GM12878 (cell line): ENCODE measurements around the gene ABCB8. TPM values are rescaled to one million over a fixed set of nuclear protein-coding genes. Genes with fewer than 3 reads are reported as not detected.

Experiments
- ASH2L ChIP-seq: fragments of 300-600, 200-600 bp; sonication (generic); IDR thresholded peaks from 2 replicates; pipeline ENCODE4 v1.6.1; 2017; ENCODE audit warnings: low read depth, mild to moderate bottlenecking, borderline replicate concordance
- BACH1 ChIP-seq: fragments of 450-650 bp; IDR thresholded peaks from 2 replicates; pipeline ENCODE4 v1.6.1; 2017; ENCODE audit warnings: mild to moderate bottlenecking, borderline replicate concordance
- CEBPZ ChIP-seq: fragments of 150-350 bp; IDR thresholded peaks from 2 replicates; pipeline ENCODE4 v1.6.1; 2016; ENCODE audit warnings: low read depth, low read length
- CHD1 ChIP-seq: IDR thresholded peaks from 2 replicates; pipeline ENCODE4 v1.6.1; 2012; ENCODE audit warnings: low read depth, low read length, improper control_type of control experiment
- CHD2 ChIP-seq: IDR thresholded peaks from 2 replicates; pipeline ENCODE4 v1.6.1; 2011; ENCODE audit warnings: low read depth, low read length, improper control_type of control experiment, borderline replicate concordance
- ESRRA ChIP-seq: IDR thresholded peaks from 2 replicates; pipeline ENCODE4 v1.6.1; 2012; ENCODE audit warnings: mild to moderate bottlenecking, low read length, improper control_type of control experiment
- GABPA ChIP-seq: IDR thresholded peaks from 2 replicates; pipeline ENCODE4 v1.6.1; 2014; ENCODE audit warnings: antibody characterized with exemption, low read depth, mild to moderate bottlenecking, inconsistent platforms
- HCFC1 ChIP-seq: fragments of 150-350 bp; IDR thresholded peaks from 2 replicates; pipeline ENCODE4 v1.6.1; 2014; ENCODE audit warnings: low read length
- IRF4 ChIP-seq: IDR thresholded peaks from 2 replicates; pipeline ENCODE4 v1.6.1; 2011; ENCODE audit warnings: low read depth, low read length
- JUND ChIP-seq: IDR thresholded peaks from 2 replicates; pipeline ENCODE4 v1.6.1; 2012; ENCODE audit warnings: low read depth, mild to moderate bottlenecking, low read length, improper control_type of control experiment, moderate library complexity
- MAX ChIP-seq: IDR thresholded peaks from 2 replicates; pipeline ENCODE4 v1.6.1; 2012; ENCODE audit warnings: low read depth, low read length, improper control_type of control experiment
- MEF2B ChIP-seq: fragments of 450-650 bp; IDR thresholded peaks from 2 replicates; pipeline ENCODE4 v1.6.1; 2018; ENCODE audit warnings: mild to moderate bottlenecking, moderate library complexity; ENCODE audit not compliant: partially characterized antibody, poor library complexity, severe bottlenecking
- MYC ChIP-seq: IDR thresholded peaks from 2 replicates; pipeline ENCODE4 v1.6.1; 2011; ENCODE audit warnings: mild to moderate bottlenecking, low read length, moderate library complexity, inconsistent platforms; ENCODE audit not compliant: insufficient read depth, insufficient replicate concordance, insufficient read length, severe bottlenecking
- NFYA ChIP-seq: IDR thresholded peaks from 2 replicates; pipeline ENCODE4 v1.6.1; 2011; ENCODE audit warnings: low read depth, mild to moderate bottlenecking, low read length, improper control_type of control experiment, borderline replicate concordance
- PML ChIP-seq: IDR thresholded peaks from 2 replicates; pipeline ENCODE4 v1.6.1; 2012; ENCODE audit warnings: low read length, inconsistent platforms
- RB1 ChIP-seq: fragments of 450-650 bp; formaldehyde crosslinking; IDR thresholded peaks from 2 replicates; pipeline ENCODE4 v1.6.1; 2017; ENCODE audit warnings: mild to moderate bottlenecking, borderline replicate concordance
- TARDBP ChIP-seq: IDR thresholded peaks from 2 replicates; pipeline ENCODE4 v1.6.1; 2016; ENCODE audit warnings: borderline replicate concordance
- ZBTB33 ChIP-seq: fragments of 450-650 bp; IDR thresholded peaks from 2 replicates; pipeline ENCODE4 v1.6.1; 2017; ENCODE audit warnings: mild to moderate bottlenecking
- ZBTB40 ChIP-seq: fragments of 450-650 bp; IDR thresholded peaks from 2 replicates; pipeline ENCODE4 v1.6.1; 2016; ENCODE audit warnings: mild to moderate bottlenecking, moderate library complexity, borderline replicate concordance
- polyA plus RNA-seq, 11 experiments: library from polyadenylated mRNA; depleted of rRNA in 4 of 11; unstranded in 6 of 11; stranded (reverse) in 5 of 11; fragments of >200 nt; fragmentation: Nextera tagmentation in 4 of 11; fragmentation: Illumina TruSeq in 1 of 11; extraction: Ambion mirVana in 4 of 11; extraction: Trizol in 1 of 11; gene quantifications; 1 replicate in 1 of 11; 2 replicates in 10 of 11; pipeline versions ENCODE4 v1.2.1 to v1.2.3, GENCODE V29; 2011 to 2016; ENCODE audit warnings: inconsistent platforms in 2 of 11, missing spikeins in 2 of 11, low read depth in 1 of 11
- total RNA-seq, 4 experiments: library from RNA; depleted of rRNA in 3 of 4; stranded (reverse); fragments of >200 nt in 3 of 4; fragmentation: Illumina TruSeq in 1 of 4; extraction: Trizol in 1 of 4; gene quantifications; 2 replicates each; pipeline versions ENCODE4 v1.2.1 to v1.2.3, GENCODE V29; 2013 to 2021

Gene ABCB8
- total and polyA plus RNA-seq, 10 of the 15 experiments (the other 5 are each of a cell fraction or from before 2014, with no cell fraction given): 0.77 to 34.8 (median 18.9) TPM

GRCh38 chr7:151083071-151083823 lies 55.0 kb downstream of the ABCB8 start, which contains the start of gene TMUB1 (continued):
- TF ChIP-seq ZBTB40 (no peak), GABPA (no peak), CHD2 (peak; percentile 30; the same call in 1 of the 2 replicates), NFYA (no peak), HCFC1 (peak; percentile 84), TARDBP (peak; percentile 68; the same call in 1 of the 2 replicates), MEF2B (no peak), ASH2L (no peak), MYC (no peak), IRF4 (no peak), CEBPZ (no peak), RB1 (peak; percentile 50; the same call in 1 of the 2 replicates), ZBTB33 (no peak), BACH1 (peak; percentile 95; the same call in 1 of the 2 replicates), JUND (no peak), ESRRA (no peak), CHD1 (no peak), MAX (peak; percentile 87; the same call in 1 of the 2 replicates), PML (no peak)
